ENCODE results near the gene KMT2A.
"Not testable (repeated sequence)": the region's sequence is repeated elsewhere in the genome, so short reads cannot be mapped to it uniquely, and the experiment has no call there.

The KMT2A gene

GRCh38 chr11:118412921-118413320 is 23.4 kb upstream of the KMT2A start:
- no peaks in the 10 kb centered on the region for H3K36me3 ChIP-seq (ENCODE audit: control insufficient read depth, insufficient read depth, low read length)
- no peaks in the 10 kb centered on the region for H3K9me3 ChIP-seq (ENCODE audit: control insufficient read depth, insufficient read depth, low read length)
- no peak overlapping the region for H3K4me3 ChIP-seq (ENCODE audit: low read depth, low read length)
- H3K9ac ChIP-seq (ENCODE audit: low read depth, low read length), result no peak overlapping the region
- peaks cover 14% of the 10 kb centered on the region for H3K4me1 ChIP-seq (ENCODE audit: control insufficient read depth, insufficient read depth, low read length)
- H3K27me3 ChIP-seq (ENCODE audit: control insufficient read depth, insufficient read depth, low read length), result no peaks in the 10 kb centered on the region

DNA sequence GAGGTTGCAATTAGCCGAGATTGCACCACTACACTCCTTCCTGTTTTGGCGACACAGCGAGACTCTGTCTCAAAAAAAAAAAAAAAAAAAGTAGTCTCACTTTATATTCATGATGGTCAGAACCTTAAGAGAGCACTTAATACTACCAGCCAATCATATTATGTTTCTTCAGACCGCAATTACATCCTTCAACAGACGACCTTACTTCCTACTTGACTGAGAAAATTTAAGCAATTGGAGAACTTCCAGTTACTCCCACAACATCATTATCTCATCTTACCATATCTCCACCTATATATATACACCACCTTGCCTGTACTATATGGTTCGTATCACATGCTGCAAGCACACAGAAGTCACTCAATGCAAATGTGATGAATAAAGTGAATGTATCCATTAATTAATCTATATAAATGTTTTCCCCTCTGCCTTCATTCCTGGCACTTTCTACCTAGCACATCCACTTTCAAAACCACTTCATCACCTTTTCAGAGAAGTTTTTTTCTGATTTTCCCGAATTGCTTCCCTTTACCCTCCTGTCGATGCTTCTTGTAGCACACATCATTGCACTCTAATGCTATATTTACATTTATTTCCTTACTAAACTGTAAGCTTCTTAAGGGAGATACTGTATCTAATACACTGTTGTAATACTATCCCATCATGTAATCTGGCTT is 21.1 kb upstream of the KMT2A start:
- no peaks in the 10 kb centered on the region for H3K27me3 ChIP-seq (ENCODE audit: control insufficient read depth, insufficient read depth, low read length)
- H3K4me1 ChIP-seq (ENCODE audit: control insufficient read depth, insufficient read depth, low read length), result peaks cover 16% of the 10 kb centered on the region
- H3K9ac ChIP-seq (ENCODE audit: low read depth, low read length), result peak overlapping the region; percentile 27
- no peaks in the 10 kb centered on the region for H3K36me3 ChIP-seq (ENCODE audit: control insufficient read depth, insufficient read depth, low read length)
- no peaks in the 10 kb centered on the region for H3K9me3 ChIP-seq (ENCODE audit: control insufficient read depth, insufficient read depth, low read length)
- no peak overlapping the region for H3K4me3 ChIP-seq (ENCODE audit: low read depth, low read length)

- Histone ChIP-seq H3K9me3 (ENCODE audit: control insufficient read depth, insufficient read depth, low read length) (no peaks in the 10 kb centered on the region), H3K4me3 (ENCODE audit: low read depth, low read length) (no peak overlapping the region), H3K36me3 (ENCODE audit: control insufficient read depth, insufficient read depth, low read length) (no peaks in the 10 kb centered on the region), H3K27me3 (ENCODE audit: control insufficient read depth, insufficient read depth, low read length) (no peaks in the 10 kb centered on the region), H3K9ac (ENCODE audit: low read depth, low read length) (peak overlapping the region; percentile 27), H3K4me1 (ENCODE audit: control insufficient read depth, insufficient read depth, low read length) (peaks cover 16% of the 10 kb centered on the region)
These were observed 20.6 kb upstream of the KMT2A start for GRCh38 chr11:118415739-118416068.

GRCh38 chr11:118416900-118417299 is 19.4 kb upstream of the KMT2A start:
- not testable (repeated sequence) for H3K27me3 ChIP-seq (ENCODE audit: control insufficient read depth, insufficient read depth, low read length)

DNA sequence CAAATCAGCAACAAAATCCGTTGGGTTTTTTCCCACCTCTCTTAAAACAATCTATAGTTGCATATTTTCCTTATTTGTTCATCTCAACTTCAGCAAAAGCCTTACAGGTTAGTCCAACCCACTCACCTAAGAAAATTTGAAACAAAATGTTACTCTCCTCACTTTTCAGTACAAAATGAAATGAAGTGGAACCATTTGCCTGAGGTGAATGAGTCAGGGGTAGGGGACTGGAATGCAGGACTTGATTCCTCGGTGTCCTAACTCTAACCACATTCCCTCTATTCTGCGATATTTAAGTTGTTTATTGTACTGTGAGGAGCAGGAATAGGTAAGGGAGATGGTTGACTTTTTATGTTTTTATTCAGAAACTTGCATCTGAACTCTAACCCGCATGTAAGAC is 18.5 kb upstream of the KMT2A start:
- Histone ChIP-seq H3K36me3 (ENCODE audit: control insufficient read depth, insufficient read depth, low read length) (no peaks in the 10 kb centered on the region), H3K27me3 (ENCODE audit: control insufficient read depth, insufficient read depth, low read length) (no peaks in the 10 kb centered on the region), H3K9ac (ENCODE audit: low read depth, low read length) (no peak overlapping the region), H3K4me3 (ENCODE audit: low read depth, low read length) (no peak overlapping the region), H3K9me3 (ENCODE audit: control insufficient read depth, insufficient read depth, low read length) (no peaks in the 10 kb centered on the region), H3K4me1 (ENCODE audit: control insufficient read depth, insufficient read depth, low read length) (peaks cover 16% of the 10 kb centered on the region)

More at GRCh38 chr11:118416900-118417299, 19.4 kb upstream of the KMT2A start:
- H3K9me3 ChIP-seq (ENCODE audit: control insufficient read depth, insufficient read depth, low read length); H3K4me3 ChIP-seq (ENCODE audit: low read depth, low read length); H3K36me3 ChIP-seq (ENCODE audit: control insufficient read depth, insufficient read depth, low read length); H3K9ac ChIP-seq (ENCODE audit: low read depth, low read length): not testable (repeated sequence)
- peaks cover 16% of the 10 kb centered on the region for H3K4me1 ChIP-seq (ENCODE audit: control insufficient read depth, insufficient read depth, low read length)

DNA sequence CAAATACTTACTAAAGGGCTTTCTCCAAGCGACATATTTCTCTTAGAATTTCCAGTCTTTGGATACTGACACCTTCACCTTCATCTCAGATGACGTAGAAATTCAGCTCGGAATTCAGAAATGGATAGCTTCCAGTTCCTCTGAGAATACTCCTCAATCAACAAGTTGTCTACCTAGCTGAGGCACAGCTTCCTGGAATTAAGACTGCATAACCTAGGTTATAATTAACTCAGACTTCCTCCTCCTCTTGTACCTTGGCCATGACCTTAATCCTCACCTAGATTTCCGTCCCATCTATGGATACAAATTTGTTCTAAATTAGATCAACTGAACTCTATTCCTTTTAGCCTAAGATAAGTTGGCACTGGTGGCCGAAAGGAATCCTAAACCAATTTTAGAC is 17.5 kb upstream of the KMT2A start:
- Histone ChIP-seq H3K27me3 (ENCODE audit: control insufficient read depth, insufficient read depth, low read length) (no peaks in the 10 kb centered on the region), H3K4me3 (ENCODE audit: low read depth, low read length) (no peak overlapping the region), H3K4me1 (ENCODE audit: control insufficient read depth, insufficient read depth, low read length) (peaks cover 16% of the 10 kb centered on the region), H3K36me3 (ENCODE audit: control insufficient read depth, insufficient read depth, low read length) (no peaks in the 10 kb centered on the region), H3K9me3 (ENCODE audit: control insufficient read depth, insufficient read depth, low read length) (no peaks in the 10 kb centered on the region), H3K9ac (ENCODE audit: low read depth, low read length) (no peak overlapping the region)

DNA sequence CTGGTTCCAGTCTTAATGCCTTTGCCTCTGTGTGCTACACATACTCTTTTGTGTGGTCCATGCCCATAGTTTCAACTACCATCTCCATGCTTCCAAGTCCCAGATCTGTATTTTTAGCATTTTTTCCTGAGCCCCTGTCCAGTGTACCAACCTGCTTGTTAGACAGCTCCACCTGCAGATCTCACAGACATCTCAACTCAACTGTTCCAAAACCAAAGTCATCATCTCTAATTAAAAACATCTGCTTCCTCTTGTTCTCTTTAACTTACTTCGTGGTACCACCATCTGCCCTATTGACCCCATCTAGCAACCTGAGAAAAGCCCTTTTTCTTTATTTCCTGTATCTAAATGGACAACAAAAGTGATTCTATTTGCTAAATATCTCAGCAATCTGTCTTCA is 8.6 kb upstream of the KMT2A start:
- Histone ChIP-seq H3K9me3 (ENCODE audit: control insufficient read depth, insufficient read depth, low read length) (no peaks in the 10 kb centered on the region), H3K36me3 (ENCODE audit: control insufficient read depth, insufficient read depth, low read length) (no peaks in the 10 kb centered on the region), H3K4me1 (ENCODE audit: control insufficient read depth, insufficient read depth, low read length) (no peaks in the 10 kb centered on the region), H3K27me3 (ENCODE audit: control insufficient read depth, insufficient read depth, low read length) (no peaks in the 10 kb centered on the region), H3K9ac (ENCODE audit: low read depth, low read length) (no peak overlapping the region), H3K4me3 (ENCODE audit: low read depth, low read length) (no peak overlapping the region)

DNA sequence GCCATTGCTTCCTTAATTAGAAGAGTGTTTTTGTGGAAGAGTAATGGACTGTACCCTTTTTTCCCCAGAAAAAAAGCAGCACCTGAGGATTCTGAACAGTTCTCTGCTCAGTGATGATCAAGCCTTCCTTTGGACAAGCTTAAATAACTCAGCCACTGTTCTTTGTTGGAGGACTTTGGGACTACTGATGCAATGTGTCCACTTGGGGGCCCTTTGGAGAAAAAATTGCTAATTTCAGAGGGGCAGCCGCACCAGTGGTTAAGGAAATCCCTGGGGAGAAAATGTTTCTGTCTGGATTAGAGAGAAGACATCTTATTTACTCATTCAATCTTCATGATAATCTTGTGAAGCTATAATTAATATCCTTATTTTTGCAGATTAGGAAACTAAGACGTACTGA is 5.3 kb upstream of the KMT2A start:
- H3K9me3 ChIP-seq (ENCODE audit: control insufficient read depth, insufficient read depth, low read length), result no peaks in the 10 kb centered on the region
- no peaks in the 10 kb centered on the region for H3K36me3 ChIP-seq (ENCODE audit: control insufficient read depth, insufficient read depth, low read length)
- H3K4me3 ChIP-seq (ENCODE audit: low read depth, low read length), result no peak overlapping the region
- H3K9ac ChIP-seq (ENCODE audit: low read depth, low read length), result no peak overlapping the region
- peaks cover 4% of the 10 kb centered on the region for H3K27me3 ChIP-seq (ENCODE audit: control insufficient read depth, insufficient read depth, low read length)
- H3K4me1 ChIP-seq (ENCODE audit: control insufficient read depth, insufficient read depth, low read length), result no peaks in the 10 kb centered on the region

DNA sequence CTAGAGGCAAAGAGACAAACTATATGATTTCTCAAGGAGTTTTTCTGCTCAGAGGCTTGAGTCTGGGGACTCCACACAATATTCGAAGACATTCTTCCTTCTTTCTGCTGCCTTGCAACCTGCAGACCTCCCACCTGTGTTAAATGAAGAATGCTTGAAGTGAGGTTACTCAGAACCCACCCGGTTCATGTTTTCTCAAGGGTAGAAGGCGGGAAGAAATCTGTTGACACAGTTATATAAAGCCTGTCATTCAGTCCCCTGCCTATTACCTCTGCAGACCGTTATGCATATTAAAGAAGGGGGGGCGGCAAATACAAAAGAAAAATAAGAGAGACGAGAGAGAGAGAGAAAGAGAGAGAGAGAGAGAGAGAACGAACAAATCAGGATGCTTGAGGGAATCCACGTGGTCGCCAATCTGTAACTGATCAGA is 2.2 kb upstream of the KMT2A start:
- Histone ChIP-seq H3K9me3 (ENCODE audit: control insufficient read depth, insufficient read depth, low read length) (no peaks in the 10 kb centered on the region), H3K4me1 (ENCODE audit: control insufficient read depth, insufficient read depth, low read length) (no peaks in the 10 kb centered on the region), H3K36me3 (ENCODE audit: control insufficient read depth, insufficient read depth, low read length) (no peaks in the 10 kb centered on the region), H3K9ac (ENCODE audit: low read depth, low read length) (no peak overlapping the region), H3K4me3 (ENCODE audit: low read depth, low read length) (peak overlapping the region; percentile 94), H3K27me3 (ENCODE audit: control insufficient read depth, insufficient read depth, low read length) (peaks cover 4% of the 10 kb centered on the region)

DNA sequence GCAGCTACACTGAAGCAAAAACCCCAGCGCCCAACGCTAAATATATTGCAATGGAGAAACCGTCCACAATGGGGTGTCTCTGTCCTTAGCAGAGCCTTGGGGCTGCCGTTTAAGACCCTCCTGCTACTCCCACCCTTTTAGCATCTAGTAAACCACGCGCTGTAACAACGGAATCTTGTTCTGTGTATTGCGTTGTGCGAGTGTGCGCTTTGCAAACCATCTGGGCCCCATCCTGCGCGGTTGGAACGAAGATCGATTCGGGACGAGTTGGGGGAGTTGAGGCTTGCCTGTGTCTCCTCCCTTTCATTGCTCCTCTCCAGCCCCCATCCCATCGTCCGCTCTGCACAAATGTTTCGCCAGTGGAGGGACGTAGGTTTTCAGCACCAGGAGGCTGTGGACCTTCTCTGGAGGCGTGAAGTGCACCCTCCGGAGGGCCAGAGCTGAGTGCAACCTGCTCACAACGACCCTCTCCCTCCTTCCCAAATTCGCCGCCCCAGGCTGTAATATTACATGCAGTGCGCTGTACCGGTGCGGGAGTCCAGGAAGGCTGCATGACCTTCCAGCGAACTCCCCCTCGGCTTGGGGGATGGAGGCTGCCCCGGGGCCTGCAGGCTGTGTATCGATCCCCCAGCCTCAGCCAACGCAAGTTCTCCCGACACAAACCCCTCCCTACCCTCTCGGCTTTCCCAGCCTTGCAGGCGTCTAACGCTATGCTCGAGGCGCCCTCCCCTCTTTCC is 1.6 kb upstream of the KMT2A start:
- H3K4me3 ChIP-seq (ENCODE audit: low read depth, low read length), result peak overlapping the region; percentile 94
- peaks cover 4% of the 10 kb centered on the region for H3K27me3 ChIP-seq (ENCODE audit: control insufficient read depth, insufficient read depth, low read length)
- no peaks in the 10 kb centered on the region for H3K9me3 ChIP-seq (ENCODE audit: control insufficient read depth, insufficient read depth, low read length)
- no peaks in the 10 kb centered on the region for H3K36me3 ChIP-seq (ENCODE audit: control insufficient read depth, insufficient read depth, low read length)
- peak overlapping the region; percentile 19 for H3K9ac ChIP-seq (ENCODE audit: low read depth, low read length)
- peaks cover 3% of the 10 kb centered on the region for H3K4me1 ChIP-seq (ENCODE audit: control insufficient read depth, insufficient read depth, low read length)

DNA sequence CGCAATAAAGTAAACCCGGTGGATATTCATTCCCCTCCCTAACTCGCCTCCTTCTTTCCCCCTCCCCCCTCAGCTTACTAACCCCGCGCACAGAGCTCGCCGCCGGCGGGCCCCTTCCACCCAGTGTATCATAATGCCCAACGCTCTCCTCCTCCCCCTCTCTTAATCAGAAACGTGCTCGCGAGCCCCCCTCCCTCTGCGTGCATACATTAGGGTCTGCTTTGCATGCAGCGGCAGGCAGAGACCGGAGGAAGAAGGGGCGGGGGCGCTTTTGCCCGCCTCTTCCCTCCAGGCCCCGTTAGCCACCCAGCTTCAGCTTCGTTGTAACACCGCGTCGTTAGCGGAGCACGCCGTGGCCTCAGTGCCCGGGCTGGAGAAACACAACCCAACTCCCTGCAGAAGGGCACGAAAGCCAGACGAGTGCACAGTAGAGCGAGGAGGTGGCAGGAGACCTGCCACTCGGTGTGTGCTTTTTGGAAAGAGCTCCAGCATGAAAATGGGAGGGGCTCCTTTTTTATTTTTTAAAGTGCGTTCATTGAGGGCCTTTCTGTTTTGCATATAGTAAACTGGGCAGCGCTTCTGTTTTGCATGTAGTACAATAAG is 901 bp upstream of the KMT2A start:
- Histone ChIP-seq H3K9me3 (ENCODE audit: control insufficient read depth, insufficient read depth, low read length) (no peaks in the 10 kb centered on the region), H3K4me1 (ENCODE audit: control insufficient read depth, insufficient read depth, low read length) (peaks cover 9% of the 10 kb centered on the region), H3K9ac (ENCODE audit: low read depth, low read length) (peak overlapping the region; percentile 84), H3K27me3 (ENCODE audit: control insufficient read depth, insufficient read depth, low read length) (peaks cover 4% of the 10 kb centered on the region), H3K36me3 (ENCODE audit: control insufficient read depth, insufficient read depth, low read length) (no peaks in the 10 kb centered on the region), H3K4me3 (ENCODE audit: low read depth, low read length) (peak overlapping the region; percentile 94)

Data from iPS-15b (cell line).